Kidney epithelial cell (primary cell): Measurements from ENCODE around the gene TMEM59L. TPM values are rescaled to one million over a fixed set of nuclear protein-coding genes. Genes with fewer than 3 reads are reported as not detected.

Source experiments
- DNase-seq: peaks from one replicate; pipeline ENCODE4 v3.0.0-alpha.2; 2010; ENCODE audit warnings: low read depth
- H3K27me3 ChIP-seq: 2 replicates; pipeline ENCODE4 v1.6.0; 2011; ENCODE audit warnings: low read length; ENCODE audit not compliant: control insufficient read depth, insufficient read depth
- H3K36me3 ChIP-seq: 2 replicates; pipeline ENCODE4 v1.5.1; 2011; ENCODE audit warnings: low read length; ENCODE audit not compliant: control insufficient read depth, insufficient read depth
- H3K4me3 ChIP-seq: 2 replicates; pipeline ENCODE4 v1.5.1; 2011; ENCODE audit warnings: low read depth, mild to moderate bottlenecking, control low read depth, low read length
- total RNA-seq: library from RNA; depleted of rRNA; stranded (reverse); fragments of >200 nt; gene quantifications from 2 replicates; pipeline ENCODE4 v1.2.3, GENCODE V29; 2015
- TF ChIP-seq, protein P1 (sequence below): IDR thresholded peaks from 2 replicates; pipeline ENCODE4 v1.5.1; 2011; ENCODE audit warnings: mild to moderate bottlenecking, moderate library complexity, low read length, control low read depth, inconsistent platforms; ENCODE audit not compliant: insufficient read depth, poor library complexity, severe bottlenecking

The TMEM59L gene
- total RNA-seq, 1 donor from 2014 or later, result 3.8 TPM

- no peak for DNase-seq
- Histone ChIP-seq H3K27me3 (peaks cover 21% of the 10 kb centered on the region), H3K36me3 (no peaks in the 10 kb centered on the region), H3K4me3 (peak overlapping the region; percentile 19)
- TF ChIP-seq, protein P1, sequence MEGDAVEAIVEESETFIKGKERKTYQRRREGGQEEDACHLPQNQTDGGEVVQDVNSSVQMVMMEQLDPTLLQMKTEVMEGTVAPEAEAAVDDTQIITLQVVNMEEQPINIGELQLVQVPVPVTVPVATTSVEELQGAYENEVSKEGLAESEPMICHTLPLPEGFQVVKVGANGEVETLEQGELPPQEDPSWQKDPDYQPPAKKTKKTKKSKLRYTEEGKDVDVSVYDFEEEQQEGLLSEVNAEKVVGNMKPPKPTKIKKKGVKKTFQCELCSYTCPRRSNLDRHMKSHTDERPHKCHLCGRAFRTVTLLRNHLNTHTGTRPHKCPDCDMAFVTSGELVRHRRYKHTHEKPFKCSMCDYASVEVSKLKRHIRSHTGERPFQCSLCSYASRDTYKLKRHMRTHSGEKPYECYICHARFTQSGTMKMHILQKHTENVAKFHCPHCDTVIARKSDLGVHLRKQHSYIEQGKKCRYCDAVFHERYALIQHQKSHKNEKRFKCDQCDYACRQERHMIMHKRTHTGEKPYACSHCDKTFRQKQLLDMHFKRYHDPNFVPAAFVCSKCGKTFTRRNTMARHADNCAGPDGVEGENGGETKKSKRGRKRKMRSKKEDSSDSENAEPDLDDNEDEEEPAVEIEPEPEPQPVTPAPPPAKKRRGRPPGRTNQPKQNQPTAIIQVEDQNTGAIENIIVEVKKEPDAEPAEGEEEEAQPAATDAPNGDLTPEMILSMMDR, result no peak
These were observed 19.1 kb upstream of the TMEM59L start for GRCh38 chr19:18593367-18594095.

GRCh38 chr19:18594096-18594823 is 18.4 kb upstream of the TMEM59L start:
- TF ChIP-seq, protein P1, result peak; percentile 37
- no peak for DNase-seq
- Histone ChIP-seq H3K4me3 (peak overlapping the region; percentile 29), H3K36me3 (no peaks in the 10 kb centered on the region), H3K27me3 (peaks cover 26% of the 10 kb centered on the region)

- H3K4me3 ChIP-seq, result no peak overlapping the region
- H3K27me3 ChIP-seq, result peaks cover 30% of the 10 kb centered on the region
- TF ChIP-seq, protein P1, result no peak
- H3K36me3 ChIP-seq, result no peaks in the 10 kb centered on the region
- DNase-seq, result no peak
These were observed 17.8 kb upstream of the TMEM59L start for GRCh38 chr19:18594824-18595373.

GRCh38 chr19:18595475-18595874 is 17.2 kb upstream of the TMEM59L start:
- H3K27me3 ChIP-seq, result peaks cover 30% of the 10 kb centered on the region
- no peaks in the 10 kb centered on the region for H3K36me3 ChIP-seq
- no peak overlapping the region for H3K4me3 ChIP-seq
- TF ChIP-seq, protein P1, result no peak
- no peak for DNase-seq

GRCh38 chr19:18596752-18597157 is 15.9 kb upstream of the TMEM59L start:
- no peaks in the 10 kb centered on the region for H3K36me3 ChIP-seq
- TF ChIP-seq, protein P1, result no peak
- no peak for DNase-seq
- H3K27me3 ChIP-seq, result peaks cover 30% of the 10 kb centered on the region
- H3K4me3 ChIP-seq, result no peak overlapping the region
